Tibial nerve (tissue), 4 donors: Measurements from ENCODE around the gene ZBTB11.
"Not testable (repeated sequence)": the region's sequence is repeated elsewhere in the genome, so short reads cannot be mapped to it uniquely, and the experiment has no call there.

Experiments used
- CTCF ChIP-seq, 5 experiments: fragments of 200-600 bp in 3 of 5; fragments of 450-650 bp in 2 of 5; sonication (generic) in 3 of 5; IDR thresholded peaks; one replicate each; pipeline ENCODE4 v1.5.1; 2016 to 2019; ENCODE audit warnings: antibody characterized with exemption in 5 of 5, mild to moderate bottlenecking in 3 of 5, moderate library complexity in 2 of 5
- EP300 ChIP-seq, 2 donors: sonication (generic); formaldehyde crosslinking; IDR thresholded peaks; one replicate each; pipeline ENCODE4 v1.6.1; 2017; ENCODE audit warnings: antibody characterized with exemption in 2 of 2, mild to moderate bottlenecking in 1 of 2
- POLR2A ChIP-seq, 2 donors: fragments of 450-650 bp; IDR thresholded peaks; one replicate each; pipeline ENCODE4 v1.6.1; 2017; ENCODE audit warnings: antibody characterized with exemption in 2 of 2, mild to moderate bottlenecking in 2 of 2, moderate library complexity in 2 of 2

GRCh38 chr3:101693540-101693939, 16.6 kb upstream of the ZBTB11 start:
- TF ChIP-seq CTCF (IDR thresholded peaks at IDR 0.05): peak; percentile 13 to 38 (median 28)
- TF ChIP-seq POLR2A, EP300 (IDR thresholded peaks at IDR 0.05): not testable (repeated sequence)
